ENCODE measurements around the gene COL11A2. TPM values are rescaled to one million over a fixed set of nuclear protein-coding genes. Genes with fewer than 3 reads are reported as not detected.
A peak's percentile ranks its signal among the peaks of the same experiment; 100 is the strongest.

COL11A2 gene
- total and polyA plus RNA-seq, 5 donors from 2014 or later: 0.34 to 0.89 (median 0.43) TPM; not detected in 2

DNA sequence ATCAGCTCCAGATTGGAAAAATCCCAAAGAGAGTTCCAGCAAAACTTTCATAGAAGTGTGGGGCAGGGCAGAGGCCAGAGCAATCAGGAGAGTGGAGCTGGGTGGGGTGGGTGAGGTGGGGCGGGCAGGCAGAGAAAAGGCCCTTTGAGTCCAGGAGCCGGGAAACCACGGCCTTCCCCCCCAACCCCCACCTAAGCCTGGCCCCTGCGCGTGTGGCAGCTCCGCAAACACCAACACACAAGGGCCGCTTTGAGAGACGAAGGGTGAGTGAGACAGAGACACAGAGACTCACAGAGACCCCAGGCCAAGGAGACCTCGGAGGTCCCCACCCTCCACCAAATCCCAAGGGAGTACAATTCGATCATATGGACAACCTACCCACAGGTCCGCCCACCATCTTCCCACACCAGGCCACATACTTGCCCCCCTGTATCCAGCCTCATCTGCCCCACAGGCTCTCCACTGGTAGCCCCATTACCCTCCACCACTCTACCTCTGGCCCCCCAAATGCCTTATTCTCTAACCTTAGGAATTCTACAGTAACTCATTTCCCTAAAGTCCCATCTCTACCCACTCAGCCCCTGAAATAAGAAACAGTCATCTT is 1.7 kb downstream of the COL11A2 start:
- Histone ChIP-seq H3K4me3 (ENCODE audit: low read depth, low read length) (no peak overlapping the region), H3K9me3 (ENCODE audit: control insufficient read depth in 2 of 2, low read length in 2 of 2) (no peaks in the 10 kb centered on the region), H3K4me1 (ENCODE audit: control insufficient read depth, insufficient read depth, low read length, poor library complexity, severe bottlenecking) (peaks cover 21% of the 10 kb centered on the region), H3K27ac (ENCODE audit: insufficient read depth, low read length, poor library complexity, severe bottlenecking) (no peak overlapping the region), H3K36me3 (ENCODE audit: control insufficient read depth, insufficient read depth, low read length) (peaks cover 14% of the 10 kb centered on the region), H3K27me3 (ENCODE audit: control insufficient read depth, insufficient read depth, low read length) (peaks cover 14% of the 10 kb centered on the region)
- peaks cover 0 to 5% (median 0%) of the 10 kb centered on the region in 7 donors for H3K9me3 Mint-ChIP-seq
- ATAC-seq (ENCODE audit: low read depth in 2 of 2): no peak
- no peak for DNase-seq
- peaks cover 0 to 34% (median 12%) of the 10 kb centered on the region in 4 donors for H3K4me1 Mint-ChIP-seq
- H3K27me3 Mint-ChIP-seq: peaks cover 62% of the 10 kb centered on the region
- H3K4me3 Mint-ChIP-seq: peak overlapping the region in 3 of 4 donors; percentile 4 to 15 (median 9)
- peaks cover 16% of the 10 kb centered on the region for H3K36me3 Mint-ChIP-seq
- H3K27ac Mint-ChIP-seq: no peak overlapping the region

GRCh38 chr6:33189625-33190448 is 2.4 kb downstream of the COL11A2 start:
- Mint-ChIP-seq H3K4me1 (peaks cover 0 to 32% (median 10%) of the 10 kb centered on the region in 4 donors), H3K36me3 (peaks cover 9% of the 10 kb centered on the region), H3K27me3 (peaks cover 62% of the 10 kb centered on the region), H3K4me3 (no peak overlapping the region), H3K27ac (no peak overlapping the region), H3K9me3 (peaks cover 0 to 5% (median 0%) of the 10 kb centered on the region in 7 donors)
- Histone ChIP-seq H3K4me3 (ENCODE audit: low read depth, low read length) (no peak overlapping the region), H3K4me1 (ENCODE audit: control insufficient read depth, insufficient read depth, low read length, poor library complexity, severe bottlenecking) (peaks cover 21% of the 10 kb centered on the region), H3K27me3 (ENCODE audit: control insufficient read depth, insufficient read depth, low read length) (peaks cover 14% of the 10 kb centered on the region), H3K36me3 (ENCODE audit: control insufficient read depth, insufficient read depth, low read length) (peaks cover 6% of the 10 kb centered on the region), H3K9me3 (ENCODE audit: control insufficient read depth in 2 of 2, low read length in 2 of 2) (no peaks in the 10 kb centered on the region), H3K27ac (ENCODE audit: insufficient read depth, low read length, poor library complexity, severe bottlenecking) (no peak overlapping the region)
- ATAC-seq (ENCODE audit: low read depth in 2 of 2) (no peak), DNase-seq (no peak)

DNA sequence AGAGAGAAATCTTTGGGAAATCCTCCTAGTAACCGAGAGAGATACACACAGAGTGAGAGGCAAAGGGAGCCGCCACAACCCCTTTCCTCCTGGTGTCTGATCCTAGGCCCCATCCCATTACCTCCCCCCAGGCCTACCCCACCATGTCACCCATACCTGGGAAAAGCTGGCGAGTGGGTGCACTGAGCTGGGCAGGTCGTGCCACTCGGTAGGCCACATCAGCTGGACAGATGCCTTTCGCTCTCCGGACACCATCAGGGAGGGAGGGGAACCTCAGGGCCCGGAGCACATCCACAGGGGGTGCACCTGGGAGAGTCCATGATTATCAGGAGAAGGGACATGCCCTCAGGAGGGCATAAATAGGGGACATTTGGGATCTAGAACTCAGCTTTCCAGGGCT is 3.1 kb downstream of the COL11A2 start:
- no peak overlapping the region for H3K4me3 ChIP-seq (ENCODE audit: low read depth, low read length)
- Mint-ChIP-seq H3K27ac (no peak overlapping the region), H3K9me3 (peaks cover 0 to 5% (median 0%) of the 10 kb centered on the region in 7 donors), H3K4me3 (no peak overlapping the region), H3K36me3 (peaks cover 6% of the 10 kb centered on the region), H3K4me1 (peaks cover 0 to 38% (median 15%) of the 10 kb centered on the region in 4 donors), H3K27me3 (peaks cover 67% of the 10 kb centered on the region)
- peaks cover 25% of the 10 kb centered on the region for H3K4me1 ChIP-seq (ENCODE audit: control insufficient read depth, insufficient read depth, low read length, poor library complexity, severe bottlenecking)
- H3K9me3 ChIP-seq (ENCODE audit: control insufficient read depth in 2 of 2, low read length in 2 of 2): no peaks in the 10 kb centered on the region
- H3K36me3 ChIP-seq (ENCODE audit: control insufficient read depth, insufficient read depth, low read length): no peaks in the 10 kb centered on the region
- no peak overlapping the region for H3K27ac ChIP-seq (ENCODE audit: insufficient read depth, low read length, poor library complexity, severe bottlenecking)
- peaks cover 14% of the 10 kb centered on the region for H3K27me3 ChIP-seq (ENCODE audit: control insufficient read depth, insufficient read depth, low read length)
- no peak for ATAC-seq (ENCODE audit: low read depth in 2 of 2)
- no peak for DNase-seq

- peaks cover 64% of the 10 kb centered on the region for H3K27me3 Mint-ChIP-seq
- peak overlapping the region in 1 of 3 donors; percentile 72 for H3K27ac Mint-ChIP-seq
- peak overlapping the region in 1 of 4 donors; percentile 14 for H3K4me3 Mint-ChIP-seq
Measured at GRCh38 chr6:33187809-33188208, 4.5 kb downstream of the COL11A2 start.

DNA sequence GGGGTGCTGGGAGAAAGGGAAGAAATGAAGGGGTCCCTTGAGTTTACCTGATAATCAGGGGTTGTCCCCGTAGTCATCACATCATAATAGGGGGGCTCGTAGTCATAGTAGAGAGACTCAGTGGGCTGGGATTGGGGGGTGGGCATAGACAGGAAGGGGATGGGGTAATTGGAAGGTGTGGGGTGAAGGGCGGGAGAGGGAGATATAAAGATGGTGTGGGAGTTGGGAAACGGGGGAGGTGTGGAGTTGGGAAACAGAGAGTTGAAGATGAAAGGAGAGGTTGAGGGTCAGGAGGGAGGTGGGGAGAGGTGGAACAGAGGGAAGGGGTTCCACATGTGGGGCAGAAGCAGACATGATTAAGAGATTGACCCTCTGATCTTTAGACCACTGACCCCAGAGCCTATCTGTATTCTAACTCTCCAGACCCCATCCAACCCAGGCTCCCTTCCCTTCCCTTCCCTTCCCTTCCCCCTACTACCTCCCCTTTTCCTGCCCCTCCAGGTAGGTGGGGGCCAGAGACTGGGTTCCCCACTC is 6.5 kb downstream of the COL11A2 start:
- Histone ChIP-seq H3K9me3 (ENCODE audit: control insufficient read depth in 2 of 2, low read length in 2 of 2) (no peaks in the 10 kb centered on the region), H3K36me3 (ENCODE audit: control insufficient read depth, insufficient read depth, low read length) (no peaks in the 10 kb centered on the region), H3K4me1 (ENCODE audit: control insufficient read depth, insufficient read depth, low read length, poor library complexity, severe bottlenecking) (peaks cover 18% of the 10 kb centered on the region), H3K27ac (ENCODE audit: insufficient read depth, low read length, poor library complexity, severe bottlenecking) (no peak overlapping the region), H3K4me3 (ENCODE audit: low read depth, low read length) (no peak overlapping the region), H3K27me3 (ENCODE audit: control insufficient read depth, insufficient read depth, low read length) (peaks cover 5% of the 10 kb centered on the region)
- DNase-seq: no peak
- H3K9me3 Mint-ChIP-seq: peaks cover 1 to 15% (median 3%) of the 10 kb centered on the region in 7 donors
- H3K27me3 Mint-ChIP-seq: peaks cover 44% of the 10 kb centered on the region
- peaks cover 9 to 34% (median 22%) of the 10 kb centered on the region in 4 donors for H3K4me1 Mint-ChIP-seq
- no peak overlapping the region for H3K4me3 Mint-ChIP-seq
- no peak for ATAC-seq (ENCODE audit: low read depth in 2 of 2)
- peaks cover 13% of the 10 kb centered on the region for H3K36me3 Mint-ChIP-seq
- no peak overlapping the region for H3K27ac Mint-ChIP-seq

More at GRCh38 chr6:33187809-33188208, 4.5 kb downstream of the COL11A2 start:
- Histone ChIP-seq H3K4me1 (ENCODE audit: control insufficient read depth, insufficient read depth, low read length, poor library complexity, severe bottlenecking) (peaks cover 28% of the 10 kb centered on the region), H3K27ac (ENCODE audit: insufficient read depth, low read length, poor library complexity, severe bottlenecking) (no peak overlapping the region), H3K4me3 (ENCODE audit: low read depth, low read length) (no peak overlapping the region), H3K36me3 (ENCODE audit: control insufficient read depth, insufficient read depth, low read length) (no peaks in the 10 kb centered on the region), H3K9me3 (ENCODE audit: control insufficient read depth in 2 of 2, low read length in 2 of 2) (no peaks in the 10 kb centered on the region), H3K27me3 (ENCODE audit: control insufficient read depth, insufficient read depth, low read length) (peaks cover 14% of the 10 kb centered on the region)
- peaks cover 13% of the 10 kb centered on the region for H3K36me3 Mint-ChIP-seq
- peaks cover 9 to 44% (median 23%) of the 10 kb centered on the region in 4 donors for H3K4me1 Mint-ChIP-seq
- ATAC-seq (ENCODE audit: low read depth in 2 of 2) (no peak), DNase-seq (no peak)
- H3K9me3 Mint-ChIP-seq: peaks cover 0 to 11% (median 5%) of the 10 kb centered on the region in 7 donors

- Mint-ChIP-seq H3K27me3 (peaks cover 39% of the 10 kb centered on the region), H3K4me3 (no peak overlapping the region), H3K4me1 (peaks cover 9 to 34% (median 22%) of the 10 kb centered on the region in 4 donors), H3K27ac (no peak overlapping the region), H3K9me3 (peaks cover 1 to 15% (median 3%) of the 10 kb centered on the region in 7 donors), H3K36me3 (peaks cover 13% of the 10 kb centered on the region)
- H3K36me3 ChIP-seq (ENCODE audit: control insufficient read depth, insufficient read depth, low read length): no peaks in the 10 kb centered on the region
- peaks cover 18% of the 10 kb centered on the region for H3K4me1 ChIP-seq (ENCODE audit: control insufficient read depth, insufficient read depth, low read length, poor library complexity, severe bottlenecking)
- ATAC-seq (ENCODE audit: low read depth in 2 of 2) (no peak), DNase-seq (no peak)
- no peak overlapping the region for H3K27ac ChIP-seq (ENCODE audit: insufficient read depth, low read length, poor library complexity, severe bottlenecking)
- H3K27me3 ChIP-seq (ENCODE audit: control insufficient read depth, insufficient read depth, low read length): peaks cover 4% of the 10 kb centered on the region
- no peak overlapping the region for H3K4me3 ChIP-seq (ENCODE audit: low read depth, low read length)
- no peaks in the 10 kb centered on the region for H3K9me3 ChIP-seq (ENCODE audit: control insufficient read depth in 2 of 2, low read length in 2 of 2)
Measured at GRCh38 chr6:33185190-33185589, 7.1 kb downstream of the COL11A2 start.

DNA sequence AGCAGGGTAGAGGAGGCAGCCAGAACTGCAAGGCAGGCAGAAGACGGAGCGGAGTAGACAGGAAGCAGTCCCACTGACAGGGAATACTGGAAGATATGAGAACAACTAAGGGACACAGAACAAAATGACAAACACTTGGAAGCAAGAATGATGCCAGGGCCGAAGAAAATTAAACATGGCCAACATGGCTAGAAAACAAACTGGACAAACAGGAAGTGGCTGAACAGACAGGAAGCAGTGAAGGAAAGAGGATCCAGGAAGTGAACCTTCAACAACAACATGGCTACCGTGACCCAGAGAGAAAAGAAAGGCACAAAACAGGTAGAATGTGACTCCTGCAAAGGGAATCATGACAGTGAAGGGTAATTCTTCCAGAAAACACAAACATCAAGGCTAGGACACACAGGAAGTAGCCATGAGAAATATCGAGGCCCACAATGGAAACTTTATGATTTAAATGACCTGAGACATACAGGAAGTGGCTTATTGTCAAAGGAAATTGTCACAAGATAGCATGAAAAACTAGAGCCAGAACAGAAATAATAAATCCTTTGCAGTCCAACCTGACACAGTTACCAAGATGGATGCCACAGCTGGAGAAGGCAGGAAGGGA is 9.1 kb downstream of the COL11A2 start:
- H3K4me3 ChIP-seq (ENCODE audit: low read depth, low read length): peak overlapping the region; percentile 65
- H3K4me1 ChIP-seq (ENCODE audit: control insufficient read depth, insufficient read depth, low read length, poor library complexity, severe bottlenecking): peaks cover 18% of the 10 kb centered on the region
- no peak overlapping the region for H3K27ac ChIP-seq (ENCODE audit: insufficient read depth, low read length, poor library complexity, severe bottlenecking)
- no peaks in the 10 kb centered on the region for H3K9me3 ChIP-seq (ENCODE audit: control insufficient read depth in 2 of 2, low read length in 2 of 2)
- peaks cover 0 to 15% (median 3%) of the 10 kb centered on the region in 7 donors for H3K9me3 Mint-ChIP-seq
- peak overlapping the region in 3 of 4 donors; percentile 28 to 71 (median 67) for H3K4me3 Mint-ChIP-seq
- ATAC-seq (ENCODE audit: low read depth in 2 of 2) (peak in 1 of 2 donors; percentile 49), DNase-seq (peak in 1 of 3 donors; percentile 68)
- peaks cover 9 to 31% (median 23%) of the 10 kb centered on the region in 4 donors for H3K4me1 Mint-ChIP-seq
- peak overlapping the region; percentile 83 to 94 (median 92) for H3K27ac Mint-ChIP-seq
- H3K36me3 Mint-ChIP-seq: peaks cover 14% of the 10 kb centered on the region
- peaks cover 2% of the 10 kb centered on the region for H3K27me3 ChIP-seq (ENCODE audit: control insufficient read depth, insufficient read depth, low read length)
- H3K36me3 ChIP-seq (ENCODE audit: control insufficient read depth, insufficient read depth, low read length): no peaks in the 10 kb centered on the region
- H3K27me3 Mint-ChIP-seq: peaks cover 23% of the 10 kb centered on the region
